ENCODE measurements around the gene G6PC3. TPM values are rescaled to one million over a fixed set of nuclear protein-coding genes. Genes with fewer than 3 reads are reported as not detected.

Gene G6PC3
- total and polyA plus RNA-seq, 2 donors from 2014 or later: 70.0 to 150 TPM

DNA sequence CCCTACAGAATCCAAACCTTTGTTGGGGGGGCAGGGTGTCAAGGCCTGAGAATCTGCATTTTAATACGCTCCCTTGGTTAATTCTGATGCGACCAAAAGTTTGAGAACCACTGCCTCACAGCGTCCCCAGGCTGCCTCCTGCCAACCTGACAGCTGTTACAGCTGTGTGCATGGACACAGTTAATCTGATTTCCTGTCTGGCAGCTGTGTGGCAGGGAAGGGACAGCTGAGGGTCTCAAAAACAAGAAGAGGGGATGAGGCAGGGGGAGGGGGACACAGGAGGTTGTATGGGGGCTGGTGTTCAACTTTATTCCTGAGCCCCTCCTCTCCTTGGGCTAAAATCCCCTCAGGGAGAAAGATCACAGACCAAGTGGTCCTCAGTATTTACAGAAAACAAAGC is 35.4 kb downstream of the G6PC3 start:
- H3K9me3 ChIP-seq (ENCODE audit: control insufficient read depth in 2 of 3, insufficient read depth in 1 of 3, low read length in 3 of 3): no peaks in the 10 kb centered on the region
- no peak overlapping the region for H3K4me3 ChIP-seq (ENCODE audit: low read length in 3 of 3)
- TF ChIP-seq, protein P1, sequence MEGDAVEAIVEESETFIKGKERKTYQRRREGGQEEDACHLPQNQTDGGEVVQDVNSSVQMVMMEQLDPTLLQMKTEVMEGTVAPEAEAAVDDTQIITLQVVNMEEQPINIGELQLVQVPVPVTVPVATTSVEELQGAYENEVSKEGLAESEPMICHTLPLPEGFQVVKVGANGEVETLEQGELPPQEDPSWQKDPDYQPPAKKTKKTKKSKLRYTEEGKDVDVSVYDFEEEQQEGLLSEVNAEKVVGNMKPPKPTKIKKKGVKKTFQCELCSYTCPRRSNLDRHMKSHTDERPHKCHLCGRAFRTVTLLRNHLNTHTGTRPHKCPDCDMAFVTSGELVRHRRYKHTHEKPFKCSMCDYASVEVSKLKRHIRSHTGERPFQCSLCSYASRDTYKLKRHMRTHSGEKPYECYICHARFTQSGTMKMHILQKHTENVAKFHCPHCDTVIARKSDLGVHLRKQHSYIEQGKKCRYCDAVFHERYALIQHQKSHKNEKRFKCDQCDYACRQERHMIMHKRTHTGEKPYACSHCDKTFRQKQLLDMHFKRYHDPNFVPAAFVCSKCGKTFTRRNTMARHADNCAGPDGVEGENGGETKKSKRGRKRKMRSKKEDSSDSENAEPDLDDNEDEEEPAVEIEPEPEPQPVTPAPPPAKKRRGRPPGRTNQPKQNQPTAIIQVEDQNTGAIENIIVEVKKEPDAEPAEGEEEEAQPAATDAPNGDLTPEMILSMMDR (IDR thresholded peaks at IDR 0.05; ENCODE audit: borderline replicate concordance, extremely low read depth, insufficient read depth): no peak
- no peak overlapping the region for H3K9ac ChIP-seq (ENCODE audit: low read length in 3 of 3)
- FAIRE-seq: no peak
- intact Hi-C loops (cut with DNase I): no loop called here
- peaks cover 0 to 31% (median 21%) of the 10 kb centered on the region in 3 donors for H3K4me1 ChIP-seq (ENCODE audit: control insufficient read depth in 2 of 3, insufficient read depth in 2 of 3, low read depth in 1 of 3, low read length in 3 of 3)
- peaks cover 0 to 10% (median 0%) of the 10 kb centered on the region in 3 donors for H3K36me3 ChIP-seq (ENCODE audit: control insufficient read depth in 2 of 3, insufficient read depth in 3 of 3, low read length in 3 of 3)
- H3K27ac ChIP-seq (ENCODE audit: low read depth in 2 of 2, low read length in 2 of 2): no peak overlapping the region
- H3K27me3 ChIP-seq (ENCODE audit: control insufficient read depth, insufficient read depth, low read length): no peaks in the 10 kb centered on the region
- no peak for DNase-seq

DNA sequence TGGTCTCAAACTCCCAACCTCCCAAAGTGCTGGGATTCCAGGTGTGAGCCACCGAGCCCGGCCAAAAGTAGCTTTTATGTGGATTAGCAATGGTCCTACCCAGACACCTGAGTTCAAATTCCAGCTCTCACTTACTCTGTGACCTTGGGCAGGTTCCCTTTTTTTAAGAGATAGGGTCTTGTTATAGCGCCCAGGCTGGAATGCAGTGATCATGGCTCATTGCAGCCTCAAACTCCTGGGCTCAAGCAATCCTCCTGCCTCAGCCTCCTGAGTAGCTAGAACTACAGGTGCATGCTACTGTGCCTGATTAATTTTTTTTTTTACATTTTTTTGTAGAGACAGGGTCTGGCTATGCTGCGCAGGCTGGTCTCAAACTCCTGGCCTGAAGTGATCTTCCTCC is 36.3 kb downstream of the G6PC3 start:
- no peak overlapping the region for H3K27ac ChIP-seq (ENCODE audit: low read depth in 2 of 2, low read length in 2 of 2)
- no peaks in the 10 kb centered on the region for H3K9me3 ChIP-seq (ENCODE audit: control insufficient read depth in 2 of 3, insufficient read depth in 1 of 3, low read length in 3 of 3)
- FAIRE-seq (no peak), DNase-seq (no peak)
- no peak overlapping the region for H3K4me3 ChIP-seq (ENCODE audit: low read length in 3 of 3)
- TF ChIP-seq, protein P1 (IDR thresholded peaks at IDR 0.05; ENCODE audit: borderline replicate concordance, extremely low read depth, insufficient read depth): no peak
- peaks cover 0 to 7% (median 0%) of the 10 kb centered on the region in 3 donors for H3K36me3 ChIP-seq (ENCODE audit: control insufficient read depth in 2 of 3, insufficient read depth in 3 of 3, low read length in 3 of 3)
- no peak overlapping the region for H3K9ac ChIP-seq (ENCODE audit: low read length in 3 of 3)
- intact Hi-C loops (cut with DNase I): no loop called here
- H3K4me1 ChIP-seq (ENCODE audit: control insufficient read depth in 2 of 3, insufficient read depth in 2 of 3, low read depth in 1 of 3, low read length in 3 of 3): peaks cover under 1 to 38% (median 27%) of the 10 kb centered on the region in 3 donors
- H3K27me3 ChIP-seq (ENCODE audit: control insufficient read depth, insufficient read depth, low read length): no peaks in the 10 kb centered on the region

DNA sequence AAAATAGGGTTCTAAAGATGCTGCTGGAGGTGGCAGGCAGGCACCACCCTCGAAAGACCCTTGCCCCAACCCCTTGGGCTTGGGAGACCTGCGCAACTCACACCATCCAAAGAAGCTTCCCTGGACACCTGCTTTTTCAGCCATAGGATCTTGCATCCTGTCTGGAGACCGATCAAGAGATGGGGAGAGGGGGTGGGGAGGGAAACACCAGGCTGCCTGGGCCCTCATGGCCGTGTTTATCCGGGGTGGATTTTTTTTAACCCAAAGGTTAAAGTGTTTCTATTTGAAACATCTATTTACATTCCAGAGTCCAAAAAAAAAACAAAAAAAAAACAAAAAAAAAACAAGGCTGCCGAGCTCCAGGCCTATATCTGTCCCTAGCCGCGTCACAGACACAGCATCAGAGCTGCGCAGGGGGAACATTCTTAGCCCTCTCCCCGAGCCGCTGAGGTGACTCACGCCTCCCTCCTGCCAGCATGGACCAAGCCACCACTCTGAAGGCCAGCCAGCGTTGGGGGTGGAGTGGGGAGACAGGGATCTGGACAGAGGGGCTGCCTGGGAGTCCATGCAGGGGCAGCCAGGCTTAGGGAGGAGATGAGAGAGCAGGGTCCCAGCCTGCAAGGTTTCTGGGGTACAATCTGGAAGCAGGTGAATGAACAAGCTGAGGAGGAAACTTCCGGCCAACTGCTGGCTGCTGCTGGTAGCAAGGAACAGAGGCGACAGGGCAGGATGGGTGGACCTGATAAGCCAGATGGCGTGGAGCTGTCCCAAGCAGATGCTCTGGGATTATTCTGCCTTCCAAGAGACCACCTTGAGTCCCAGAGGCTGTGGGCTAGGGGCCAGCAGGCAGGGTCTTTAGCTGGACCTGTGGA is 38.1 kb downstream of the G6PC3 start:
- H3K9ac ChIP-seq (ENCODE audit: low read length in 3 of 3): peak overlapping the region in 1 of 3 donors; percentile 70
- H3K27me3 ChIP-seq (ENCODE audit: control insufficient read depth, insufficient read depth, low read length): no peaks in the 10 kb centered on the region
- intact Hi-C loops (cut with DNase I): no loop called here
- FAIRE-seq: no peak
- peak in 2 of 5 donors; percentile 80 to 95 for DNase-seq
- no peaks in the 10 kb centered on the region for H3K9me3 ChIP-seq (ENCODE audit: control insufficient read depth in 2 of 3, insufficient read depth in 1 of 3, low read length in 3 of 3)
- peaks cover 2 to 52% (median 33%) of the 10 kb centered on the region in 3 donors for H3K4me1 ChIP-seq (ENCODE audit: control insufficient read depth in 2 of 3, insufficient read depth in 2 of 3, low read depth in 1 of 3, low read length in 3 of 3)
- TF ChIP-seq, protein P1 (IDR thresholded peaks at IDR 0.05; ENCODE audit: borderline replicate concordance, extremely low read depth, insufficient read depth): no peak
- peak overlapping the region in 1 of 3 donors; percentile 55 for H3K4me3 ChIP-seq (ENCODE audit: low read length in 3 of 3)
- H3K36me3 ChIP-seq (ENCODE audit: control insufficient read depth in 2 of 3, insufficient read depth in 3 of 3, low read length in 3 of 3): peaks cover 0 to 4% (median 0%) of the 10 kb centered on the region in 3 donors
- H3K27ac ChIP-seq (ENCODE audit: low read depth in 2 of 2, low read length in 2 of 2): peak overlapping the region; percentile 74 to 80
